H9 (cell line): ENCODE data around the gene ASB15. TPM values are rescaled to one million over a fixed set of nuclear protein-coding genes. Genes with fewer than 3 reads are reported as not detected.

Source experiments
- DNase-seq: peaks from one replicate; pipeline ENCODE4 v3.0.0-alpha.2; 2017
- H2AFZ ChIP-seq: one replicate; pipeline ENCODE4 v1.6.1; 2013; ENCODE audit warnings: mild to moderate bottlenecking, low read length, control low read depth, moderate library complexity
- H2AK5ac ChIP-seq: 2 replicates; pipeline ENCODE4 v1.6.1; 2013; ENCODE audit warnings: low read length, control low read depth, mixed read lengths; ENCODE audit not compliant: insufficient read length
- H2BK120ac ChIP-seq: one replicate; pipeline ENCODE4 v1.6.1; 2013; ENCODE audit warnings: low read depth, mild to moderate bottlenecking, low read length, control low read depth, inconsistent platforms; ENCODE audit not compliant: poor library complexity, severe bottlenecking
- H2BK12ac ChIP-seq: 2 replicates; pipeline ENCODE4 v1.6.1; 2013; ENCODE audit warnings: low read length, control low read depth, mixed read lengths, low read depth; ENCODE audit not compliant: insufficient read length
- H2BK15ac ChIP-seq: 2 replicates; pipeline ENCODE4 v1.6.1; 2013; ENCODE audit warnings: low read depth, low read length, control low read depth
- H2BK20ac ChIP-seq: one replicate; pipeline ENCODE4 v1.6.1; 2013; ENCODE audit warnings: low read depth, mild to moderate bottlenecking, low read length, control low read depth, inconsistent platforms; ENCODE audit not compliant: poor library complexity, severe bottlenecking
- H2BK5ac ChIP-seq: 2 replicates; pipeline ENCODE4 v1.6.1; 2013; ENCODE audit warnings: low read length, control low read depth, mixed read lengths; ENCODE audit not compliant: insufficient read length
- H3K14ac ChIP-seq: 2 replicates; pipeline ENCODE4 v1.6.1; 2013; ENCODE audit warnings: low read length, control low read depth; ENCODE audit not compliant: insufficient read depth
- H3K18ac ChIP-seq: 2 replicates; pipeline ENCODE4 v1.6.1; 2013; ENCODE audit warnings: low read depth, mild to moderate bottlenecking, mixed read lengths, low read length, control low read depth; ENCODE audit not compliant: insufficient read length
- H3K23ac ChIP-seq: 2 replicates; pipeline ENCODE4 v1.6.1; 2013; ENCODE audit warnings: low read length, control low read depth, mixed read lengths, low read depth; ENCODE audit not compliant: insufficient read length
- H3K23me2 ChIP-seq: 2 replicates; pipeline ENCODE4 v1.6.1; 2013; ENCODE audit warnings: low read depth, mild to moderate bottlenecking, mixed read lengths, low read length, control low read depth; ENCODE audit not compliant: insufficient read length, poor library complexity, severe bottlenecking
- H3K27ac ChIP-seq: 2 replicates; pipeline ENCODE4 v1.5.1; 2013; ENCODE audit warnings: low read length, control low read depth, mixed read lengths, low read depth; ENCODE audit not compliant: insufficient read length
- H3K27me3 ChIP-seq: 2 replicates; pipeline ENCODE4 v1.6.1; 2013; ENCODE audit warnings: low read length, control low read depth, inconsistent platforms; ENCODE audit not compliant: insufficient read depth
- H3K4ac ChIP-seq: 2 replicates; pipeline ENCODE4 v1.6.1; 2013; ENCODE audit warnings: low read depth, mild to moderate bottlenecking, control low read depth, inconsistent platforms, low read length, moderate library complexity
- H3K4me1 ChIP-seq: 2 replicates; pipeline ENCODE4 v1.6.1; 2013; ENCODE audit warnings: low read length, control low read depth, inconsistent platforms; ENCODE audit not compliant: insufficient read depth
- H3K4me2 ChIP-seq: 2 replicates; pipeline ENCODE4 v1.6.1; 2013; ENCODE audit warnings: low read length, control low read depth, mixed read lengths; ENCODE audit not compliant: insufficient read length, insufficient read depth
- H3K56ac ChIP-seq: 2 replicates; pipeline ENCODE4 v1.6.1; 2013; ENCODE audit warnings: low read depth, mild to moderate bottlenecking, mixed read lengths, low read length, control low read depth; ENCODE audit not compliant: insufficient read length
- H3K79me1 ChIP-seq: 2 replicates; pipeline ENCODE4 v1.6.1; 2013; ENCODE audit warnings: low read depth, mild to moderate bottlenecking, moderate library complexity, low read length, control low read depth, inconsistent platforms; ENCODE audit not compliant: insufficient read depth, poor library complexity, severe bottlenecking
- H3K79me2 ChIP-seq: 2 replicates; pipeline ENCODE4 v1.6.1; 2013; ENCODE audit warnings: low read length, control low read depth, inconsistent platforms; ENCODE audit not compliant: insufficient read depth
- H3K9ac ChIP-seq: 2 replicates; pipeline ENCODE4 v1.6.1; 2013; ENCODE audit warnings: low read length, control low read depth, mixed read lengths; ENCODE audit not compliant: insufficient read length; ENCODE audit errors: extremely low read depth
- H3K9me3 ChIP-seq: one replicate; pipeline ENCODE4 v1.6.1; 2013; ENCODE audit warnings: low read depth, low read length, inconsistent platforms; ENCODE audit not compliant: control insufficient read depth
- H3T11ph ChIP-seq: one replicate; pipeline ENCODE4 v1.6.1; 2013; ENCODE audit warnings: mild to moderate bottlenecking, low read length, control low read depth, inconsistent platforms
- H4K20me1 ChIP-seq: one replicate; pipeline ENCODE4 v1.6.1; 2013; ENCODE audit not compliant: control insufficient read depth, insufficient read length, insufficient read depth
- H4K5ac ChIP-seq: 2 replicates; pipeline ENCODE4 v1.6.1; 2013; ENCODE audit warnings: low read depth, mild to moderate bottlenecking, mixed read lengths, low read length, control low read depth; ENCODE audit not compliant: insufficient read length
- H4K8ac ChIP-seq: replicated peaks from 2 replicates; pipeline ENCODE4 v1.6.1; 2013; ENCODE audit warnings: low read length, control low read depth, mixed read lengths, low read depth; ENCODE audit not compliant: insufficient read length
- H4K91ac ChIP-seq: 2 replicates; pipeline ENCODE4 v1.6.1; 2013; ENCODE audit warnings: low read depth, mild to moderate bottlenecking, moderate library complexity, mixed read lengths, low read length, control low read depth; ENCODE audit not compliant: insufficient read length
- H3K27ac Mint-ChIP-seq, 3 experiments: 2 replicates in 2 of 3; 3 replicates in 1 of 3; pipeline ENCODE4 v1.8.0; 2020 to 2021; ENCODE audit warnings: mixed read lengths in 3 of 3, mild to moderate bottlenecking in 1 of 3, moderate library complexity in 1 of 3
- H3K27me3 Mint-ChIP-seq: 2 replicates; pipeline ENCODE4 v1.8.0; 2021; ENCODE audit warnings: low read depth, mild to moderate bottlenecking, moderate library complexity, mixed read lengths
- H3K36me3 Mint-ChIP-seq, 3 experiments: 2 replicates in 2 of 3; 3 replicates in 1 of 3; pipeline ENCODE4 v1.8.0; 2020 to 2021; ENCODE audit warnings: low read depth in 3 of 3, mixed read lengths in 3 of 3; ENCODE audit not compliant: insufficient read depth in 1 of 3
- H3K4me1 Mint-ChIP-seq, 2 experiments: 2 replicates each; pipeline ENCODE4 v1.8.0; 2020; ENCODE audit warnings: mixed read lengths in 2 of 2
- H3K4me3 Mint-ChIP-seq, 2 experiments: 2 replicates in 1 of 2; 3 replicates in 1 of 2; pipeline ENCODE4 v1.8.0; 2020 to 2021; ENCODE audit warnings: mild to moderate bottlenecking in 2 of 2, mixed read lengths in 2 of 2, moderate library complexity in 1 of 2
- H3K9me3 Mint-ChIP-seq, 2 experiments: 2 replicates in 1 of 2; 3 replicates in 1 of 2; pipeline ENCODE4 v1.8.0; 2020; ENCODE audit warnings: mild to moderate bottlenecking in 2 of 2, mixed read lengths in 2 of 2, moderate library complexity in 1 of 2
- WGBS: extraction: QIAGEN DNeasy Blood & Tissue Kit; methylation state at CpG from one replicate; pipeline ENCODE4 v1.1.7; 2013; ENCODE audit warnings: missing lambda C conversion rate, low lambda C conversion rate, mixed read lengths; ENCODE audit not compliant: insufficient read length; ENCODE audit errors: extremely low coverage; 5-methylcytosine and 5-hydroxymethylcytosine counted together
- total RNA-seq: library from RNA; stranded (reverse); gene quantifications from 2 replicates; pipeline ENCODE4 v1.2.1, GENCODE V29; 2021
- TF ChIP-seq, protein P1 (sequence below): fragments of 200-600 bp; sonication (generic); conservative IDR thresholded peaks from 3 replicates; pipeline ENCODE4 v1.8.0; 2021; ENCODE audit warnings: antibody characterized with exemption, mild to moderate bottlenecking

The ASB15 gene
- total RNA-seq, 1 experiment from 2014 or later, result not detected

- H2BK5ac ChIP-seq, result no peak within 1 kb of the TSS
- Mint-ChIP-seq H3K27me3 (no peaks in the 10 kb centered on the region), H3K36me3 (no peaks in the 10 kb centered on the region), H3K4me3 (no peak within 1 kb of the TSS), H3K27ac (no peak within 1 kb of the TSS), H3K4me1 (peaks cover 0 to 10% of the 10 kb centered on the region in 2 experiments; a peak in 2 of 4 replicates), H3K9me3 (no peaks in the 10 kb centered on the region)
- no peak within 1 kb of the TSS for H2AFZ ChIP-seq
- H3K4ac ChIP-seq, result no peak within 1 kb of the TSS
- no peak within 1 kb of the TSS for H3T11ph ChIP-seq
- H2AK5ac ChIP-seq, result no peak within 1 kb of the TSS
- H3K27me3 ChIP-seq, result no peaks in the 10 kb centered on the region
- H3K9ac ChIP-seq, result no peak within 1 kb of the TSS
- DNase-seq, result no peak
- H2BK20ac ChIP-seq, result no peak within 1 kb of the TSS
- H3K18ac ChIP-seq, result no peak within 1 kb of the TSS
- H4K20me1 ChIP-seq, result no peaks in the 10 kb centered on the region
- H4K91ac ChIP-seq, result no peak within 1 kb of the TSS
- no peak within 1 kb of the TSS for H3K4me2 ChIP-seq
- no peak within 1 kb of the TSS for H3K23ac ChIP-seq
- no peak within 1 kb of the TSS for H3K56ac ChIP-seq
- no peaks in the 10 kb centered on the region for H3K23me2 ChIP-seq
- no peak within 1 kb of the TSS for H4K5ac ChIP-seq
- H2BK120ac ChIP-seq, result no peak within 1 kb of the TSS
- H4K8ac ChIP-seq, result no peak within 1 kb of the TSS
- WGBS, result no CpG with 5 or more reads among the region's 6 CpGs
- H3K4me1 ChIP-seq, result no peaks in the 10 kb centered on the region
- no peaks in the 10 kb centered on the region for H3K79me1 ChIP-seq
- no peak within 1 kb of the TSS for H3K14ac ChIP-seq
- H3K27ac ChIP-seq, result no peak within 1 kb of the TSS
- no peak within 1 kb of the TSS for H2BK12ac ChIP-seq
- H3K9me3 ChIP-seq, result no peaks in the 10 kb centered on the region
- TF ChIP-seq, protein P1, sequence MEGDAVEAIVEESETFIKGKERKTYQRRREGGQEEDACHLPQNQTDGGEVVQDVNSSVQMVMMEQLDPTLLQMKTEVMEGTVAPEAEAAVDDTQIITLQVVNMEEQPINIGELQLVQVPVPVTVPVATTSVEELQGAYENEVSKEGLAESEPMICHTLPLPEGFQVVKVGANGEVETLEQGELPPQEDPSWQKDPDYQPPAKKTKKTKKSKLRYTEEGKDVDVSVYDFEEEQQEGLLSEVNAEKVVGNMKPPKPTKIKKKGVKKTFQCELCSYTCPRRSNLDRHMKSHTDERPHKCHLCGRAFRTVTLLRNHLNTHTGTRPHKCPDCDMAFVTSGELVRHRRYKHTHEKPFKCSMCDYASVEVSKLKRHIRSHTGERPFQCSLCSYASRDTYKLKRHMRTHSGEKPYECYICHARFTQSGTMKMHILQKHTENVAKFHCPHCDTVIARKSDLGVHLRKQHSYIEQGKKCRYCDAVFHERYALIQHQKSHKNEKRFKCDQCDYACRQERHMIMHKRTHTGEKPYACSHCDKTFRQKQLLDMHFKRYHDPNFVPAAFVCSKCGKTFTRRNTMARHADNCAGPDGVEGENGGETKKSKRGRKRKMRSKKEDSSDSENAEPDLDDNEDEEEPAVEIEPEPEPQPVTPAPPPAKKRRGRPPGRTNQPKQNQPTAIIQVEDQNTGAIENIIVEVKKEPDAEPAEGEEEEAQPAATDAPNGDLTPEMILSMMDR, result no peak
- no peaks in the 10 kb centered on the region for H3K79me2 ChIP-seq
- H2BK15ac ChIP-seq, result no peak within 1 kb of the TSS
These were observed 54.0 kb downstream of the ASB15 start, which contains the start of gene LMOD2 for GRCh38 chr7:123655614-123656013. Gene LMOD2 (plus strand): TSS chr7:123655866. CDS start chr7:123655964, 98 bp downstream.
